ENCODE measurements around the gene LNX2.

LNX2 gene

GRCh38 chr13:27613628-27614027 is 6.7 kb downstream of the LNX2 start:
- H3K9ac ChIP-seq (ENCODE audit: low read depth, low read length), result no peak overlapping the region
- H3K4me3 ChIP-seq (ENCODE audit: low read depth in 1 of 2, low read length in 2 of 2), result no peak overlapping the region
- no peaks in the 10 kb centered on the region for H3K9me3 ChIP-seq (ENCODE audit: insufficient read depth, low read length, severe bottlenecking)
- H3K27ac ChIP-seq (ENCODE audit: low read length), result no peak overlapping the region
- H3K4me1 ChIP-seq (ENCODE audit: insufficient read depth, low read length), result peaks cover 20% of the 10 kb centered on the region
- no peak for ATAC-seq (ENCODE audit: insufficient read depth, low read depth)
- no peaks in the 10 kb centered on the region for H3K36me3 ChIP-seq (ENCODE audit: insufficient read depth, low read length)
- H3K4me2 ChIP-seq (ENCODE audit: insufficient read depth, low read length), result no peak overlapping the region
- H4K20me1 ChIP-seq (ENCODE audit: insufficient read depth, low read length), result peaks cover 40% of the 10 kb centered on the region
- H3K27me3 ChIP-seq (ENCODE audit: insufficient read depth, low read length, poor library complexity), result no peaks in the 10 kb centered on the region
- DNase-seq, result no peak
- H2AFZ ChIP-seq (ENCODE audit: low read depth, low read length), result no peak overlapping the region
- TF ChIP-seq EZH2 (IDR thresholded peaks at IDR 0.05; ENCODE audit: borderline replicate concordance, low read depth, low read length, severe bottlenecking), result no peak
- TF ChIP-seq, protein P1, sequence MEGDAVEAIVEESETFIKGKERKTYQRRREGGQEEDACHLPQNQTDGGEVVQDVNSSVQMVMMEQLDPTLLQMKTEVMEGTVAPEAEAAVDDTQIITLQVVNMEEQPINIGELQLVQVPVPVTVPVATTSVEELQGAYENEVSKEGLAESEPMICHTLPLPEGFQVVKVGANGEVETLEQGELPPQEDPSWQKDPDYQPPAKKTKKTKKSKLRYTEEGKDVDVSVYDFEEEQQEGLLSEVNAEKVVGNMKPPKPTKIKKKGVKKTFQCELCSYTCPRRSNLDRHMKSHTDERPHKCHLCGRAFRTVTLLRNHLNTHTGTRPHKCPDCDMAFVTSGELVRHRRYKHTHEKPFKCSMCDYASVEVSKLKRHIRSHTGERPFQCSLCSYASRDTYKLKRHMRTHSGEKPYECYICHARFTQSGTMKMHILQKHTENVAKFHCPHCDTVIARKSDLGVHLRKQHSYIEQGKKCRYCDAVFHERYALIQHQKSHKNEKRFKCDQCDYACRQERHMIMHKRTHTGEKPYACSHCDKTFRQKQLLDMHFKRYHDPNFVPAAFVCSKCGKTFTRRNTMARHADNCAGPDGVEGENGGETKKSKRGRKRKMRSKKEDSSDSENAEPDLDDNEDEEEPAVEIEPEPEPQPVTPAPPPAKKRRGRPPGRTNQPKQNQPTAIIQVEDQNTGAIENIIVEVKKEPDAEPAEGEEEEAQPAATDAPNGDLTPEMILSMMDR (IDR thresholded peaks at IDR 0.05; ENCODE audit: borderline replicate concordance, extremely low read depth, low read length, poor library complexity, severe bottlenecking), result no peak
- H3K79me2 ChIP-seq (ENCODE audit: insufficient read depth, low read length), result peaks cover 97% of the 10 kb centered on the region

DNA sequence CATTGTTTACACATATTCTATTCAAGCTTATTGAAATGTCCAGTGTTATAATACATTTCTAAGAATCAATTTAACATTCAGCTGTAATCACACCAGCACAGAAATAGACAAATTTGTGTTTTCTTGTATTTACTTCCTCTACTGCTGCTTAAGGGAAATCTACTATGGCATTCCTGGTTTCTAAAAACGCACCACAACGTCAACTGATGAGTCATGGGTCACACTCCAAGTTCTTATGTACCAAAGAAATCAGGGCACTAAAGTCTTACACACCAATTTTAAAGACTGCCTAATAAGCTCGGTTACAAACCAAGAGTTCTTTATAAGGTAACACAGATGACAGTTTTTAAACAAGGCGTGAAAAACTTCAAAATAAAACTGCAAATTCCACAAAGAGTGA is 13.2 kb downstream of the LNX2 start:
- Histone ChIP-seq H3K4me2 (ENCODE audit: insufficient read depth, low read length) (no peak overlapping the region), H3K4me1 (ENCODE audit: insufficient read depth, low read length) (no peaks in the 10 kb centered on the region)

DNA sequence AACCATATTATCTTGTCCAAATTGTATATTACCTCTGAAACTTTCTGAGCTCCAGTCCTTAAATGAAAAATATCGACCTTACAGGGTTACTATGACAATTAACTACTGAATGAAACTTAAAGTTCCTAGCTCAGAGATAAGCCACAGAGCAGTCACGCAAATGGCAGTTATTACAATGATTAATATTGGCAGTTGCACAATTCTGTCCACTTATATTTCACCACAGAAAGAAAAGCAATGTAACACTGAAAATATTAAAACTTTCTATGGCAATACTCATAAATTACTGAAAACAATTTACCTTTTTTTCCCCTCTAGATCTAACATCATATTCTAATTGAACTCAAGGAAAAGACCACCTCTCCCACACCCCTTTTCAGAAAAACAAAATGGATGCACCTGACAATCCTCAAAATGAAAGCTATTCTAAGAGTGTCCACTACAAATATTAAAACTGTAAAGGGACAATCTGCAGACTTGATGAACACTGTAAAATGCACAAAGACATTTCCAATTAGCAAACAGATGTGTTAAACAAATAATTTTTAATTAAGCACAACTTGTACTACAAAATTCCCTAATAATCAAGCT is 14.6 kb downstream of the LNX2 start:
- Histone ChIP-seq H3K27me3 (ENCODE audit: insufficient read depth, low read length, poor library complexity) (no peaks in the 10 kb centered on the region), H3K9ac (ENCODE audit: low read depth, low read length) (no peak overlapping the region), H3K4me1 (ENCODE audit: insufficient read depth, low read length) (no peaks in the 10 kb centered on the region), H3K36me3 (ENCODE audit: insufficient read depth, low read length) (no peaks in the 10 kb centered on the region), H3K79me2 (ENCODE audit: insufficient read depth, low read length) (peaks cover 79% of the 10 kb centered on the region), H3K9me3 (ENCODE audit: insufficient read depth, low read length, severe bottlenecking) (no peaks in the 10 kb centered on the region), H3K4me2 (ENCODE audit: insufficient read depth, low read length) (no peak overlapping the region), H3K27ac (ENCODE audit: low read length) (no peak overlapping the region), H2AFZ (ENCODE audit: low read depth, low read length) (no peak overlapping the region), H4K20me1 (ENCODE audit: insufficient read depth, low read length) (peaks cover 21% of the 10 kb centered on the region; the same call in 1 of the 2 replicates), H3K4me3 (ENCODE audit: low read depth in 1 of 2, low read length in 2 of 2) (no peak overlapping the region)
- ATAC-seq (ENCODE audit: insufficient read depth, low read depth) (no peak), DNase-seq (no peak)
- no peak for TF ChIP-seq EZH2 (IDR thresholded peaks at IDR 0.05; ENCODE audit: borderline replicate concordance, low read depth, low read length, severe bottlenecking)
- TF ChIP-seq, protein P1 (IDR thresholded peaks at IDR 0.05; ENCODE audit: borderline replicate concordance, extremely low read depth, low read length, poor library complexity, severe bottlenecking), result no peak

More for the DNA sequence above, 13.2 kb downstream of the LNX2 start:
- Histone ChIP-seq H3K9ac (ENCODE audit: low read depth, low read length) (no peak overlapping the region), H2AFZ (ENCODE audit: low read depth, low read length) (no peak overlapping the region), H3K4me3 (ENCODE audit: low read depth in 1 of 2, low read length in 2 of 2) (no peak overlapping the region), H3K36me3 (ENCODE audit: insufficient read depth, low read length) (no peaks in the 10 kb centered on the region), H3K27me3 (ENCODE audit: insufficient read depth, low read length, poor library complexity) (no peaks in the 10 kb centered on the region), H3K79me2 (ENCODE audit: insufficient read depth, low read length) (peaks cover 80% of the 10 kb centered on the region), H4K20me1 (ENCODE audit: insufficient read depth, low read length) (peaks cover 19% of the 10 kb centered on the region), H3K27ac (ENCODE audit: low read length) (no peak overlapping the region), H3K9me3 (ENCODE audit: insufficient read depth, low read length, severe bottlenecking) (no peaks in the 10 kb centered on the region)
- ATAC-seq (ENCODE audit: insufficient read depth, low read depth) (no peak), DNase-seq (no peak)
- no peak for TF ChIP-seq EZH2 (IDR thresholded peaks at IDR 0.05; ENCODE audit: borderline replicate concordance, low read depth, low read length, severe bottlenecking)
- TF ChIP-seq, protein P1 (IDR thresholded peaks at IDR 0.05; ENCODE audit: borderline replicate concordance, extremely low read depth, low read length, poor library complexity, severe bottlenecking), result no peak
